Type B pancreatic cell (in vitro differentiated cells): Measurements from ENCODE around the gene LCE1D. TPM values are rescaled to one million over a fixed set of nuclear protein-coding genes. Genes with fewer than 3 reads are reported as not detected.

Experiments
- DNase-seq: peaks from one replicate; pipeline ENCODE4 v3.0.0; 2021; ENCODE audit warnings: mixed read lengths; ENCODE audit not compliant: unreplicated experiment; ENCODE audit errors: extremely low spot score
- H3K27ac Mint-ChIP-seq: 2 replicates; pipeline ENCODE4 v1.8.0; 2021; ENCODE audit warnings: mild to moderate bottlenecking, mixed read lengths
- H3K27me3 Mint-ChIP-seq: 2 replicates; pipeline ENCODE4 v1.8.0; 2021; ENCODE audit warnings: mixed read lengths
- H3K36me3 Mint-ChIP-seq: 2 replicates; pipeline ENCODE4 v1.8.0; 2021; ENCODE audit warnings: mixed read lengths
- H3K4me1 Mint-ChIP-seq: one replicate; pipeline ENCODE4 v1.8.0; 2021; ENCODE audit warnings: mixed read lengths; ENCODE audit not compliant: unreplicated experiment
- H3K4me3 Mint-ChIP-seq: 2 replicates; pipeline ENCODE4 v1.8.0; 2021; ENCODE audit warnings: mild to moderate bottlenecking, mixed read lengths
- H3K9me3 Mint-ChIP-seq: 2 replicates; pipeline ENCODE4 v1.8.0; 2021; ENCODE audit warnings: mixed read lengths
- total RNA-seq: library from RNA; stranded (reverse); gene quantifications from 2 replicates; pipeline ENCODE4 v1.2.1, GENCODE V29; 2021; ENCODE audit warnings: low replicate concordance
- TF ChIP-seq, protein P1 (sequence below): fragments of 200-600 bp; sonication (generic); conservative IDR thresholded peaks from 2 replicates; pipeline ENCODE4 v1.5.0; 2021; ENCODE audit warnings: antibody characterized with exemption, mild to moderate bottlenecking

LCE1D gene
- total RNA-seq, 1 donor from 2014 or later, result not detected

DNA sequence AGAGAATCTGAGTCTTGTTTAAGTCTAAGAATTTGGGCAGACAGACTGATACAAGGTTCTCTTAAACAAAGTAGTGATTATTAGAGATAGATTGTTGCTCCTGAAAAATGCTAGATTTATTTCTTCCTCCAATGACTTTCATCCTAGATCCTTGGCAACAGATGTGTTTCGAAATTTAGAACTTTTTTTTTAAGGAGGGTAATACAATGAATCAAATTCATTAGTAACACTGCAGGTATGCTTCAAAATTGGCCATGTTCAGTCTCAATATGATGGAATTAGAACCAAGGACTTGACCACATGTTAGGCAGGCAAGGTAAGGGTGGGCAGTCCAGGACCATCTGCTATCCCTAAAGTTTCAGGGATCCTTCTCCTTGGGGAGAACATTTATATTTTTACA lies 26.1 kb upstream of the LCE1D start:
- H3K9me3 Mint-ChIP-seq, result peaks cover 4% of the 10 kb centered on the region
- H3K27me3 Mint-ChIP-seq, result no peaks in the 10 kb centered on the region
- H3K4me3 Mint-ChIP-seq, result no peak overlapping the region
- no peak overlapping the region for H3K27ac Mint-ChIP-seq
- no peaks in the 10 kb centered on the region for H3K4me1 Mint-ChIP-seq
- TF ChIP-seq, protein P1, sequence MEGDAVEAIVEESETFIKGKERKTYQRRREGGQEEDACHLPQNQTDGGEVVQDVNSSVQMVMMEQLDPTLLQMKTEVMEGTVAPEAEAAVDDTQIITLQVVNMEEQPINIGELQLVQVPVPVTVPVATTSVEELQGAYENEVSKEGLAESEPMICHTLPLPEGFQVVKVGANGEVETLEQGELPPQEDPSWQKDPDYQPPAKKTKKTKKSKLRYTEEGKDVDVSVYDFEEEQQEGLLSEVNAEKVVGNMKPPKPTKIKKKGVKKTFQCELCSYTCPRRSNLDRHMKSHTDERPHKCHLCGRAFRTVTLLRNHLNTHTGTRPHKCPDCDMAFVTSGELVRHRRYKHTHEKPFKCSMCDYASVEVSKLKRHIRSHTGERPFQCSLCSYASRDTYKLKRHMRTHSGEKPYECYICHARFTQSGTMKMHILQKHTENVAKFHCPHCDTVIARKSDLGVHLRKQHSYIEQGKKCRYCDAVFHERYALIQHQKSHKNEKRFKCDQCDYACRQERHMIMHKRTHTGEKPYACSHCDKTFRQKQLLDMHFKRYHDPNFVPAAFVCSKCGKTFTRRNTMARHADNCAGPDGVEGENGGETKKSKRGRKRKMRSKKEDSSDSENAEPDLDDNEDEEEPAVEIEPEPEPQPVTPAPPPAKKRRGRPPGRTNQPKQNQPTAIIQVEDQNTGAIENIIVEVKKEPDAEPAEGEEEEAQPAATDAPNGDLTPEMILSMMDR, result no peak
- DNase-seq, result no peak
- no peaks in the 10 kb centered on the region for H3K36me3 Mint-ChIP-seq

DNA sequence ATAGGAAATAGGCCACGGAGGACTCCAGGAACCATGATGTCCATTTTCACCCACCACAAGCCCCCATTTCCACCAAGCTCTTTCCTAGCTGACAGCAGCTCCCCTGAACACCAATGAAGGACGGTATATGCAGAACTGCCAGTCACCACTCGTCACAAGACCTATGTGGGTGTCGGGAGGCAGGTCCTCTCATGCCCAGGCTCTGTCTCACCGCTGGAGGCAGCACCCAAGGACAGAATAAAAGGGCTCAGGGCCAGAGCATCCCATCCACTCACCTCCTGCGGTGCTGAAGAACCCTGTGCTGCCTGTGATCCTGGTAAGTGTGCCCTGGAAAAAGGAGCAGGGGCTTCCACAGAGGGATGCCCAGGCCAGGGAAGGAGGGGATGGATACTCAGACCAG lies 21.6 kb upstream of the LCE1D start, which contains the start of gene LCE1F:
LCE1F (plus strand) TSS at position 266 of the 400 bp plus-strand sequence. CDS start 1,232 bp downstream, outside the sequence.
- no peaks in the 10 kb centered on the region for H3K27me3 Mint-ChIP-seq
- H3K4me1 Mint-ChIP-seq, result no peaks in the 10 kb centered on the region
- TF ChIP-seq, protein P1, result no peak
- no peak for DNase-seq
- H3K27ac Mint-ChIP-seq, result no peak within 1 kb of the TSS
- H3K9me3 Mint-ChIP-seq, result peaks cover 9% of the 10 kb centered on the region
- H3K4me3 Mint-ChIP-seq, result no peak within 1 kb of the TSS
- no peaks in the 10 kb centered on the region for H3K36me3 Mint-ChIP-seq

DNA sequence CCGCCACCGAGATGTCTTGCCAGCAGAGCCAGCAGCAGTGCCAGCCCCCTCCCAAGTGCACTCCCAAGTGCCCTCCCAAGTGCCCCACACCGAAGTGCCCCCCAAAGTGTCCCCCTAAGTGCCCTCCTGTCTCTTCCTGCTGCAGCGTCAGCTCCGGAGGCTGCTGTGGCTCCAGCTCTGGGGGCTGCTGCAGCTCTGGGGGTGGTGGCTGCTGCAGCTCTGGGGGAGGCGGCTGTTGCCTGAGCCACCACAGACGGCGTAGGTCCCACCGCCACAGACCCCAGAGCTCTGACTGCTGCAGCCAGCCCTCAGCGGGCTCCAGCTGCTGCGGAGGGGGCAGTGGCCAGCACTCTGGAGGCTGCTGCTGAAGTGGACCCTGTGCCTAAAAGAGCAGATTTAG lies 20.2 kb upstream of the LCE1D start:
- TF ChIP-seq, protein P1, result no peak
- Mint-ChIP-seq H3K36me3 (no peaks in the 10 kb centered on the region), H3K9me3 (peaks cover 4% of the 10 kb centered on the region), H3K27me3 (no peaks in the 10 kb centered on the region), H3K27ac (no peak overlapping the region), H3K4me3 (no peak overlapping the region), H3K4me1 (no peaks in the 10 kb centered on the region)
- DNase-seq, result no peak

DNA sequence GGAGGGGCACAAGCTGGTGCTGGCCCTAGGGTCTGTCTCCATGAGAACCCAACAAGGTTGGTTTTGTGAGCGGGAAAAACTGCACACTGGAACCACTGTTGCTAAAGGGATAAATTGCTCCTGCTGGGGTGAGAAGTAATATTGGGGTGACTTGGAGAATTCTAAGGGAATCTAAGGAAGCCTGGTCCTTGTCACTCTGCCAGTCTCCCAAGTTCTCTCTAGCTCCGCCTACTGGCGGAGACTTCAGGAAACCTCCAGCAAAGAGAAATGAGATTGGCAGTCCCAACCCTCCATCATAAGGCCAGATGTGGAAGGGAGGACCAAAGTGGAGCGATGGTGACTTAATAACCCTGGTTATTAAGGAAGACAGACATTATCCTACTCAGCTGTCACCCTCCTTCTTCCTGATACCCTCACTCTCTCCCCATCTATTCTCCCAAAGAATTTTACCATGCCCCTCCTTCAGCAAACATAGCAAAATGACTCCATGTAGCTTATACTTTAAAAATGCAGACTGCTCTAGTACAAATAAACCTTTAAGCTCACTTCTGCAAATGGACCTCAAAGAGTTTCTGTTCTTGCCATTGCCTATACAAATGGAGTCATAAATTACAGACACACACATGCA lies 18.9 kb upstream of the LCE1D start:
- no peak overlapping the region for H3K4me3 Mint-ChIP-seq
- no peak overlapping the region for H3K27ac Mint-ChIP-seq
- TF ChIP-seq, protein P1, result no peak
- H3K36me3 Mint-ChIP-seq, result no peaks in the 10 kb centered on the region
- H3K9me3 Mint-ChIP-seq, result peaks cover 4% of the 10 kb centered on the region
- DNase-seq, result no peak
- H3K27me3 Mint-ChIP-seq, result no peaks in the 10 kb centered on the region
- no peaks in the 10 kb centered on the region for H3K4me1 Mint-ChIP-seq

DNA sequence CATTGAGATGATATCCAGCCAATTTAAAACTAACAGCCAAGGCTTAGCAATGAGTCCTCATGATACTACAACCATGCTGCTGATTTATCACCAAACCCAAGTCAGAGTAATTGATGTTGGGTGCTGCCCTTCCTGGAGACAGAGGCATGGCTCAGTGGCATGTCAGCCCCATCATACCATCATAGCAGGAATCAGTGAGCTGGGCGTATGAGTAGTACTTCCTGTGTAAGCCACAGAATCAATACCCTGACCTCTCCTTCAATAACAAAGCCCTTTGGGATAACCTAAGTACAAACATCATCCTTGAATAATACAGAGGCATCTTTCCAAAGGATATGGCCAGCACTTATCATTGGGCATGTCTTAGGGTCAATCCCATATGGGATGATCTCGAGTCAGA lies 13.4 kb upstream of the LCE1D start:
- Mint-ChIP-seq H3K36me3 (no peaks in the 10 kb centered on the region), H3K27me3 (no peaks in the 10 kb centered on the region), H3K4me3 (no peak overlapping the region), H3K27ac (no peak overlapping the region), H3K4me1 (no peaks in the 10 kb centered on the region), H3K9me3 (no peaks in the 10 kb centered on the region)
- DNase-seq, result no peak
- TF ChIP-seq, protein P1, result no peak
